IPS-18a (cell line): ENCODE results near the gene GNAQ.

Source experiments
- H3K27ac ChIP-seq: one replicate; pipeline ENCODE4 v1.5.1; 2013; ENCODE audit warnings: low read length
- H3K27me3 ChIP-seq: one replicate; pipeline ENCODE4 v1.6.1; 2013; ENCODE audit warnings: mild to moderate bottlenecking, low read length; ENCODE audit not compliant: control insufficient read depth, insufficient read depth
- H3K36me3 ChIP-seq: one replicate; pipeline ENCODE4 v1.6.1; 2013; ENCODE audit warnings: low read depth, low read length; ENCODE audit not compliant: control insufficient read depth
- H3K4me1 ChIP-seq: one replicate; pipeline ENCODE4 v1.6.1; 2013; ENCODE audit warnings: low read depth, low read length; ENCODE audit not compliant: control insufficient read depth
- H3K4me3 ChIP-seq: one replicate; pipeline ENCODE4 v1.5.1; 2013; ENCODE audit warnings: low read length
- H3K9ac ChIP-seq: one replicate; pipeline ENCODE4 v1.6.1; 2013; ENCODE audit warnings: mild to moderate bottlenecking, low read length, moderate library complexity
- H3K9me3 ChIP-seq: one replicate; pipeline ENCODE4 v1.6.1; 2013; ENCODE audit warnings: low read depth, low read length; ENCODE audit not compliant: control insufficient read depth

Gene GNAQ

GRCh38 chr9:77803423-77803822 lies 228.2 kb downstream of the GNAQ start:
- H3K9ac ChIP-seq, result no peak overlapping the region
- no peak overlapping the region for H3K4me3 ChIP-seq
- no peaks in the 10 kb centered on the region for H3K36me3 ChIP-seq
- no peaks in the 10 kb centered on the region for H3K27me3 ChIP-seq
- H3K4me1 ChIP-seq, result peaks cover 8% of the 10 kb centered on the region
- no peak overlapping the region for H3K27ac ChIP-seq
- H3K9me3 ChIP-seq, result no peaks in the 10 kb centered on the region

GRCh38 chr9:77802515-77803293 lies 228.9 kb downstream of the GNAQ start:
- Histone ChIP-seq H3K9me3 (no peaks in the 10 kb centered on the region), H3K27ac (no peak overlapping the region), H3K4me1 (peaks cover 8% of the 10 kb centered on the region), H3K9ac (no peak overlapping the region), H3K36me3 (no peaks in the 10 kb centered on the region), H3K27me3 (no peaks in the 10 kb centered on the region), H3K4me3 (no peak overlapping the region)

- H3K36me3 ChIP-seq, result no peaks in the 10 kb centered on the region
- H3K4me3 ChIP-seq, result no peak overlapping the region
- no peak overlapping the region for H3K27ac ChIP-seq
- no peaks in the 10 kb centered on the region for H3K9me3 ChIP-seq
- H3K4me1 ChIP-seq, result peaks cover 8% of the 10 kb centered on the region
- no peaks in the 10 kb centered on the region for H3K27me3 ChIP-seq
- no peak overlapping the region for H3K9ac ChIP-seq
Measured at GRCh38 chr9:77802064-77802463, 229.5 kb downstream of the GNAQ start.

- no peak overlapping the region for H3K9ac ChIP-seq
- peaks cover 3% of the 10 kb centered on the region for H3K36me3 ChIP-seq
- H3K27me3 ChIP-seq, result no peaks in the 10 kb centered on the region
- H3K4me1 ChIP-seq, result peaks cover 8% of the 10 kb centered on the region
- no peak overlapping the region for H3K4me3 ChIP-seq
- H3K27ac ChIP-seq, result no peak overlapping the region
- no peaks in the 10 kb centered on the region for H3K9me3 ChIP-seq
Measured at GRCh38 chr9:77800924-77801551, 230.6 kb downstream of the GNAQ start.

- H3K4me3 ChIP-seq, result no peak overlapping the region
- H3K9me3 ChIP-seq, result no peaks in the 10 kb centered on the region
- H3K27ac ChIP-seq, result no peak overlapping the region
- no peaks in the 10 kb centered on the region for H3K27me3 ChIP-seq
- peaks cover 3% of the 10 kb centered on the region for H3K4me1 ChIP-seq
- peaks cover 3% of the 10 kb centered on the region for H3K36me3 ChIP-seq
- no peak overlapping the region for H3K9ac ChIP-seq
Measured at GRCh38 chr9:77798140-77798539, 233.5 kb downstream of the GNAQ start.

GRCh38 chr9:77794985-77795384 lies 236.6 kb downstream of the GNAQ start:
- H3K9me3 ChIP-seq, result no peaks in the 10 kb centered on the region
- H3K9ac ChIP-seq, result no peak overlapping the region
- no peaks in the 10 kb centered on the region for H3K27me3 ChIP-seq
- H3K27ac ChIP-seq, result no peak overlapping the region
- H3K4me1 ChIP-seq, result no peaks in the 10 kb centered on the region
- peaks cover 3% of the 10 kb centered on the region for H3K36me3 ChIP-seq
- no peak overlapping the region for H3K4me3 ChIP-seq

GRCh38 chr9:77793849-77794248 lies 237.8 kb downstream of the GNAQ start:
- no peaks in the 10 kb centered on the region for H3K27me3 ChIP-seq
- H3K27ac ChIP-seq, result no peak overlapping the region
- H3K4me3 ChIP-seq, result no peak overlapping the region
- H3K9me3 ChIP-seq, result no peaks in the 10 kb centered on the region
- peaks cover 3% of the 10 kb centered on the region for H3K36me3 ChIP-seq
- H3K4me1 ChIP-seq, result peaks cover 2% of the 10 kb centered on the region
- H3K9ac ChIP-seq, result no peak overlapping the region

GRCh38 chr9:77789891-77790290 lies 241.7 kb downstream of the GNAQ start:
- Histone ChIP-seq H3K9me3 (no peaks in the 10 kb centered on the region), H3K27me3 (no peaks in the 10 kb centered on the region), H3K27ac (no peak overlapping the region), H3K9ac (no peak overlapping the region), H3K36me3 (no peaks in the 10 kb centered on the region), H3K4me1 (peaks cover 4% of the 10 kb centered on the region), H3K4me3 (no peak overlapping the region)

GRCh38 chr9:77785341-77785740 lies 246.3 kb downstream of the GNAQ start:
- Histone ChIP-seq H3K4me1 (peaks cover 4% of the 10 kb centered on the region), H3K4me3 (no peak overlapping the region), H3K9me3 (no peaks in the 10 kb centered on the region), H3K9ac (no peak overlapping the region), H3K36me3 (no peaks in the 10 kb centered on the region), H3K27ac (no peak overlapping the region), H3K27me3 (no peaks in the 10 kb centered on the region)

GRCh38 chr9:77783518-77783917 lies 248.1 kb downstream of the GNAQ start:
- Histone ChIP-seq H3K27ac (no peak overlapping the region), H3K36me3 (no peaks in the 10 kb centered on the region), H3K9ac (no peak overlapping the region), H3K27me3 (no peaks in the 10 kb centered on the region), H3K4me3 (no peak overlapping the region), H3K4me1 (no peaks in the 10 kb centered on the region), H3K9me3 (no peaks in the 10 kb centered on the region)

GRCh38 chr9:77779010-77779409 lies 252.6 kb downstream of the GNAQ start:
- H3K4me3 ChIP-seq, result no peak overlapping the region

GRCh38 chr9:77773381-77773780 lies 258.2 kb downstream of the GNAQ start:
- Histone ChIP-seq H3K36me3 (no peaks in the 10 kb centered on the region), H3K4me1 (no peaks in the 10 kb centered on the region), H3K9me3 (peaks cover 3% of the 10 kb centered on the region), H3K9ac (no peak overlapping the region), H3K27ac (no peak overlapping the region), H3K4me3 (no peak overlapping the region), H3K27me3 (no peaks in the 10 kb centered on the region)

More at GRCh38 chr9:77779010-77779409, 252.6 kb downstream of the GNAQ start:
- H3K9ac ChIP-seq, result no peak overlapping the region
- H3K9me3 ChIP-seq, result peaks cover 3% of the 10 kb centered on the region
- H3K27me3 ChIP-seq, result no peaks in the 10 kb centered on the region
- H3K4me1 ChIP-seq, result no peaks in the 10 kb centered on the region
- H3K27ac ChIP-seq, result no peak overlapping the region
- H3K36me3 ChIP-seq, result no peaks in the 10 kb centered on the region
